Bronchial epithelial cell (primary cell): Measurements from ENCODE around the gene GPN2. TPM values are rescaled to one million over a fixed set of nuclear protein-coding genes. Genes with fewer than 3 reads are reported as not detected.

Source experiments
- DNase-seq: peaks from one replicate; pipeline ENCODE4 v3.0.0-alpha.2; 2010; ENCODE audit warnings: low read depth
- FAIRE-seq: peaks from 2 replicates; lab custom pipeline; 2011; peaks lifted over from hg19 to GRCh38; lab: Jason Lieb, UNC
- H3K27me3 ChIP-seq: 2 replicates; pipeline ENCODE4 v1.5.1; 2011; ENCODE audit warnings: low read length; ENCODE audit not compliant: control insufficient read depth, insufficient read depth
- H3K36me3 ChIP-seq: 2 replicates; pipeline ENCODE4 v1.5.1; 2011; ENCODE audit warnings: low read length; ENCODE audit not compliant: control insufficient read depth, insufficient read depth
- H3K4me3 ChIP-seq: 2 replicates; pipeline ENCODE4 v1.5.1; 2011; ENCODE audit warnings: mild to moderate bottlenecking, low read depth, low read length, control low read depth
- total RNA-seq: library from RNA; depleted of rRNA; stranded (reverse); fragments of >200 nt; gene quantifications from 2 replicates; pipeline ENCODE4 v1.2.1, GENCODE V29; 2014
- TF ChIP-seq, protein P1 (sequence below): IDR thresholded peaks from 2 replicates; pipeline ENCODE4 v1.5.1; 2011; ENCODE audit warnings: mild to moderate bottlenecking, moderate library complexity, low read length, control low read depth, inconsistent platforms; ENCODE audit not compliant: insufficient read depth, severe bottlenecking

The GPN2 gene
- total RNA-seq, 1 donor from 2014 or later: 8.7 TPM

DNA sequence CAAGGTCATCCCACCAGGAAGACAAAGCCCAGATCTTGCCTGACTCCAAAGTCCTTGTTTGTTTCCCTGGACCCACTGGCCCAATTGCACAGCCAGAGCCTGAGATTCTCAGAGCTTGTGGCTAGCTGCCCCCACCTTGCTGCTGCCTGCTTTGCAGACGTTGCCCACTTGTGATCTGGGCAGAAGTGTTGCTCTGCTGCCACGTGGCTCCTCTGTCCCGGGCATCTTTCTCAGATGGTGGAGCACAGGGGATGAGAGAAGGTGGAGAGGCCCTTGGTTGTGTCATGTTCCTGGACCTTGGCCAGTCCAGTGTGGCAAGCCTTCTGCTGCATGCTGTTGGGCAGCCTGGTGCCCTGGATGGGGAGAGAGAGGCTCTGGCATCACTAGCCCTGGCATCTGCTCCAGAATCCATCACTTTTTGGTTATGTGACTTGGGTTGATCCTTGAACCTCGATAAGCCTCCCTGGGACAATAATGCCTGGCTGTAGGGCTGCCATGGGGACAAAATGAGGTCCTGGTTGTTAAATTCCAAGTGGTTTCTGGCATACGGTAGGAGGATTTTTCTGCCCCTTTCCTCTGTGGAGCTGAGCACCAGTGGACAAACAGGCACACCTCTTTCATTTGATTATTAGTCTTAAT, 25.2 kb upstream of the GPN2 start:
- no peak for FAIRE-seq
- Histone ChIP-seq H3K27me3 (no peaks in the 10 kb centered on the region), H3K36me3 (no peaks in the 10 kb centered on the region), H3K4me3 (no peak overlapping the region)
- TF ChIP-seq, protein P1, sequence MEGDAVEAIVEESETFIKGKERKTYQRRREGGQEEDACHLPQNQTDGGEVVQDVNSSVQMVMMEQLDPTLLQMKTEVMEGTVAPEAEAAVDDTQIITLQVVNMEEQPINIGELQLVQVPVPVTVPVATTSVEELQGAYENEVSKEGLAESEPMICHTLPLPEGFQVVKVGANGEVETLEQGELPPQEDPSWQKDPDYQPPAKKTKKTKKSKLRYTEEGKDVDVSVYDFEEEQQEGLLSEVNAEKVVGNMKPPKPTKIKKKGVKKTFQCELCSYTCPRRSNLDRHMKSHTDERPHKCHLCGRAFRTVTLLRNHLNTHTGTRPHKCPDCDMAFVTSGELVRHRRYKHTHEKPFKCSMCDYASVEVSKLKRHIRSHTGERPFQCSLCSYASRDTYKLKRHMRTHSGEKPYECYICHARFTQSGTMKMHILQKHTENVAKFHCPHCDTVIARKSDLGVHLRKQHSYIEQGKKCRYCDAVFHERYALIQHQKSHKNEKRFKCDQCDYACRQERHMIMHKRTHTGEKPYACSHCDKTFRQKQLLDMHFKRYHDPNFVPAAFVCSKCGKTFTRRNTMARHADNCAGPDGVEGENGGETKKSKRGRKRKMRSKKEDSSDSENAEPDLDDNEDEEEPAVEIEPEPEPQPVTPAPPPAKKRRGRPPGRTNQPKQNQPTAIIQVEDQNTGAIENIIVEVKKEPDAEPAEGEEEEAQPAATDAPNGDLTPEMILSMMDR: no peak
- no peak for DNase-seq

DNA sequence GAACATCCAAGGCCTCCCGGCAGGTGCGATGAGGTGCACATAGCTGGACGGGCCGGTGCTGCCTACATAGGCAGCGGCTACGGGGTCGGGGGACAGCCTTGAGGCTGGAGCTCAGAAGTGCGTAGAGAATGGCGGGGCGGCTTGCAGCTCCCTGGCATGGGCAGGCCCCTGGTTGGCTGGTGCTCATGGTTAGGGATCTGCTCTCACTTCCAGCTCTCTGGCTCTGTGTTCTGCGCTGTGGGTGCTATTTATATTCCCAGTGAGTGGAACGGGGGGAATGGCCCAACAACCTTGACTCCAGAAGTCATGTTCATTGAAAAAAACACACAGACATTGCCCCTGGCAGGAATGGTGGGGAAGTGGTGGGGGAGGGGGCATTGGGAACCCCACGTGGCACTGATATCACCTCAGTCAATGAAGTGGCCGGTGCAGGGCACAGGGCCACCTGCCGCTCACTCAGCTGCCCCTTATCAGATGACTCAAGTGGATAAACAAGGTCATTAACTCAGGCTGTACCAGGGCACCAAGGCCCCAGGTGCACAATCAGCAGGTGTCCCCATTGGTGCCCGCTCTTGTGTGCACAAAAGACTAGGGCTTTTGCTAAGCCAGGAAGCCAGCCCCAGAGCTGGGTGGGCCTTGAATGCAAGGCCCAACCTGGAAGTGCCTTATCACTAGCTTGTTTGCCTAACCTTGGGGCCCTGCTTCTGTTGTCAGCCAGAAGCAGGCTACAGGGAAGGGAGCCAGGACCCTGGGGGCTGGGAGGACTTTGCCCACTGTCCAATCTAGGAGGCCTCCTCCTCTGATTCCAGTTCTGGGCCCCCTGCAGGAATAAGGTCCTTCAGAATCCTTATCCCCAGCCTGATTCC, 23.9 kb upstream of the GPN2 start, which contains the start of gene NR0B2:
Gene NR0B2, minus strand, starts transcription at position 222 of the 866 bp plus-strand sequence. Its CDS starts 35 bp downstream, at position 187.
- Histone ChIP-seq H3K27me3 (no peaks in the 10 kb centered on the region), H3K4me3 (no peak within 1 kb of the TSS), H3K36me3 (no peaks in the 10 kb centered on the region)
- TF ChIP-seq, protein P1: no peak
- DNase-seq (no peak), FAIRE-seq (no peak)

DNA sequence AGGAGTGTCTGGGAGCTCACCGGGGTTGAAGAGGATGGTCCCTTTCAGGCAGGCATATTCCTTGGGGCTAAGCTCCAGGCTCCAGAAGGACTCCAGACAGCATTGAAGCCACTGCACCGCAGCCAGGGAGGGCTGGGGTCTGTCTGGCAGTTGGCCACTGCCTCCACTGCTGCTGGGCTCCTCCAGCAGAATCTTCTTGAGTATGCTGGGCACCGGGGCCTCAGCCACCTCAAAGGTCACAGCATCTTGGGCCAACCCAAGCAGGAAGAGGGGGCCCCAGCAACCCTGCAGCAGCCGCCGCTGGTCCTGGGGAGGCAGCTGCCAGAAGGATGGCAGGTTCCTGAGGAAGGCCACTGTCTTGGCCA, 23.3 kb upstream of the GPN2 start:
- Histone ChIP-seq H3K27me3 (no peaks in the 10 kb centered on the region), H3K36me3 (no peaks in the 10 kb centered on the region), H3K4me3 (no peak overlapping the region)
- DNase-seq (no peak), FAIRE-seq (no peak)
- TF ChIP-seq, protein P1: no peak

DNA sequence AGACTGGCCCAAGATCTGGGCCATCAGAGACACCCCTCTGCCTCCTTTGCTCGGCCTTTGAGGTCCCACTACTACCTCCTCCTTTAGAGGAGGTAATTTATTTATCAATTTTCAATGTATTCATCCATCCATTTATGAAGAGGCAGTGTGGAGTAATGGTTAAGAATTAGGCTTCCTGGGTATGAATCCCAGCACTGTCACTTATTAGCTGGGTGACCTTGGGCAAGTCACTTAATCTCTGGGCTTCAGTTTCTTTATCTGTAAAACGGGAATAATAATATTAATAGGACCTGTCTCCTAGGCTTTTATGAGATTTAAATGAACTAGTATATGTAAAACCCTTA, 22.0 kb upstream of the GPN2 start:
- no peak for FAIRE-seq
- Histone ChIP-seq H3K27me3 (no peaks in the 10 kb centered on the region), H3K4me3 (no peak overlapping the region), H3K36me3 (no peaks in the 10 kb centered on the region)
- TF ChIP-seq, protein P1: no peak
- DNase-seq: no peak

DNA sequence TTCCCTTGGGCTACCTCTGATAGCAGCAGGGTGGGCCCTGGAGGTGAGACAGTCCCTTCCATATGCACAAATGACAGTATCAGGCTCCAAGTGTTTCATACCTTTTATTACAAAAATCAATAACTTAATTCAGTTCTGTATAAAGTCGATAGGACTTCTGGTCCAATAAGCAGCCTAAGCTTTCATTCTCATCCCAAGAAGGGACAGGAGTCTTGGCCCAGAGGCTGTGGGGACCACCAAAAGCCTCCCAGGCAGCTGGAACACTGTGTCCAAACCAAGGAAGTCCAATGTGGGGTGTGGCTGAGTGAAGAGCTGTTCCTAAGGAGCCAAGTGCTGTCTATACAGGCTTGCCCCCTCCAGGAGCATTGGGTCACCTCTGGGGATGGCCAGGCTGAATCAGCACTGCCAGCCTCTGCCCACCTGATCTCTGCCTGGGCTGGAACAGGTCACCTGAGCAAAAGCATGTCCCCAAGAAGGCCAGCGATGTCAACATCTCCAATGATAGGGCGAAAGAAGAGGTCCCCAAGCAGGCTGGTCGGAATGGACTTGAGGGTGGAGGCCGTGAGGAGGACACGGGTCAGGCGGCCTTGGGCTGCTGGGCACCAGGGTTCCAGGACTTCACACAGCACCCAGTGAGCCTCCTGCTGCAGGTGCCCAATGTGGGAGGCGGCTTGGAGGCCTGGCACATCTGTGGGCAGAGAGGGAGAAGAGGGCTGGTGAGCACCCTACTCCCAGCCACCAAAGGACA, 21.5 kb upstream of the GPN2 start:
- Histone ChIP-seq H3K36me3 (no peaks in the 10 kb centered on the region), H3K4me3 (no peak overlapping the region), H3K27me3 (no peaks in the 10 kb centered on the region)
- TF ChIP-seq, protein P1: no peak
- no peak for DNase-seq
- FAIRE-seq: no peak
